Activated naive CD4-positive, alpha-beta T cell treated with anti-CD3 and anti-CD28 coated beads, Interleukin-2, amount 10 ng/mL, durations not matched to agents 7 days and 5 days (primary cell): Measurements from ENCODE around the gene RIC1.
"Not testable (repeated sequence)": the region's sequence is repeated elsewhere in the genome, so short reads cannot be mapped to it uniquely, and the experiment has no call there.

ENCODE experiments used
- CTCF ChIA-PET: fragments of 350-600 bp; sonication (Branson Sonifier 250); formaldehyde crosslinking; loops from one replicate; lab custom pipeline; 2021; ENCODE audit warnings: antibody characterized with exemption; lab: Charles Lee
- DNase-seq: peaks from one replicate; pipeline ENCODE4 v3.0.0-alpha.2; 2020
- H3K27ac Mint-ChIP-seq: one replicate; pipeline ENCODE4 v1.8.0; 2021; ENCODE audit warnings: mild to moderate bottlenecking, moderate library complexity, mixed read lengths
- H3K27me3 Mint-ChIP-seq: one replicate; pipeline ENCODE4 v1.8.0; 2021; ENCODE audit warnings: mild to moderate bottlenecking, mixed read lengths
- H3K36me3 Mint-ChIP-seq: one replicate; pipeline ENCODE4 v1.8.0; 2021; ENCODE audit warnings: mixed read lengths
- H3K4me1 Mint-ChIP-seq: one replicate; pipeline ENCODE4 v1.8.0; 2021; ENCODE audit warnings: mixed read lengths
- H3K4me3 Mint-ChIP-seq: one replicate; pipeline ENCODE4 v1.8.0; 2021; ENCODE audit warnings: mild to moderate bottlenecking, moderate library complexity, mixed read lengths
- H3K9me3 Mint-ChIP-seq: one replicate; pipeline ENCODE4 v1.8.0; 2021; ENCODE audit warnings: mixed read lengths

RIC1 gene

DNA sequence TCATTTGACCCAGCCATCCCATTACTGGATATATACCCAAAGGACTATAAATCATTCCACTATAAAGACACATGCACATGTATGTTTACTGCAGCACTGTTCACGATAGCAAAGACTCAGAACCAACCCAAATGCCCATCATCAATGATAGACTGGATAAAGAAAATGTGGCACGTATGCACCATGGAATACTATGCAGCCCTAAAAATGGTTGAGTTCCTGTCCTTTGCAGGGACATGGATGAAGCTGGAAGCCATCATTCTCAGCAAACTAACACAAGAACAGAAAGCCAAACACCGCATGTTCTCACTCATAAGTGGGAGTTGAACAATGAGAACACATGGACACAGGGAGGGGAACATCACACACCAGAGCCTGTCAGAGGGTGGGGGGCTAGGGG is 154.5 kb downstream of the RIC1 start:
- peaks cover 38% of the 10 kb centered on the region for H3K9me3 Mint-ChIP-seq
- not testable (repeated sequence) for H3K27me3 Mint-ChIP-seq, H3K4me3 Mint-ChIP-seq, DNase-seq, H3K27ac Mint-ChIP-seq, H3K4me1 Mint-ChIP-seq
- CTCF ChIA-PET: interaction anchor here (1.0 kb wide), 2 partner anchors 16 to 18 kb away, joined by 3 to 5 read pairs; no protein-coding TSS in a partner anchor
- H3K36me3 Mint-ChIP-seq: peaks cover 98% of the 10 kb centered on the region

DNA sequence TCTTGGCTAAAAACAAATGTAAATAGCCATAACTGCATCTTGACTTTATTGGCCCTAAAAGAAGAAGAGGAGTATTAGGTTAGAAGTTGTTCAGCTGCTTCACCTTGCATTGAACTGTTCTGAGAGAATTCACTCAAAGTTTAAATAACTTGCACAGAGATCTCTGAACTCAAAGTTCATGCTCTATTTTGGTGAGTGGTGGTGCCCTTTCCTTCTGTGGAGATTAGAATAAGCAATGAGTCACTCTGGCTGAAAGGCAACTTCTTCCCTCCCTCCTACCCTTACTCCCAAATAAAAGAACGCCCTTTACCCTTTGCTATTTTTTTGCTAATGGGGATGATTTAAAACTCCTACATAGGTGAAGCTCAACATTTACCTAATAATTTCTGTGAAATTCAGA is 155.1 kb downstream of the RIC1 start:
- CTCF ChIA-PET: interaction anchor here (1.0 kb wide), 2 partner anchors 15 to 17 kb away, joined by 3 to 5 read pairs; no protein-coding TSS in a partner anchor
- Mint-ChIP-seq H3K27ac (no peak overlapping the region), H3K27me3 (no peaks in the 10 kb centered on the region), H3K9me3 (peaks cover 32% of the 10 kb centered on the region), H3K36me3 (peaks cover 98% of the 10 kb centered on the region), H3K4me3 (no peak overlapping the region), H3K4me1 (no peaks in the 10 kb centered on the region)
- DNase-seq: no peak

DNA sequence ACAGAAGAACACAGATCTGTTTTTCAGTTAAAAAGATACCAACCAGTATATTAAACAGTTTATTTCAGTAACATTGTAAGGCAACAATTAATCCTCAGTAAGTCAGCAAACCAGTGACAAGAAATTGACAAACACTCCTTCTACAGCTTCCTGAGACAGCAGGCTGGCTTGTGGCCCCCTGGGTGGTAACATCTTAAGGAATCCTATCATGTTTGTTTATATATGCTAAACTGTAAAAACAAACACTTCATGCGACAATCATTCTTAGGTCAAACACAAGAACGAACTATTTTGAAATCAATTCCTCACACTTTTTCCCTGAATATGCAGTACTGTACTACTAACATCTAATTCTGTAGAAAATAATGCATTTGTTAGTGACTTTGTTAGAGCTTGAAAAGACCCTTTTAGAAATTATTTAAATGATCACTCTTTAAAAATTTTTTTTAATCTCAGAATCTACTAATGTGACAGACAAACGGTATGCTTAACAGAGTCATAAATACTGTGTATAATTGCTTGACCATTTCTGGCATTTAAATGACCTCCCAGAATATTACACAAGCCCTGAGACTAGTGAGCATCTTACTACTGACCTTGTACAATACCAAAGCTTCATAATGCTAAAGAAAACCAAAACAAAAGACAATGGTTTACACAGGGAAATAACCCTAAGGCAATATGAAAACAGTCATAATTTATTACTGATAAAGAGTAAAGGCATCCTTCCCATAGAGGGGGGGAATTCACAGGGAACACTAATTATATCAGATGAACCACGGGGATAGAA is 155.8 kb downstream of the RIC1 start:
- peaks cover 30% of the 10 kb centered on the region for H3K9me3 Mint-ChIP-seq
- no peak overlapping the region for H3K4me3 Mint-ChIP-seq
- no peaks in the 10 kb centered on the region for H3K4me1 Mint-ChIP-seq
- no peak overlapping the region for H3K27ac Mint-ChIP-seq
- H3K36me3 Mint-ChIP-seq: peaks cover 97% of the 10 kb centered on the region
- no peaks in the 10 kb centered on the region for H3K27me3 Mint-ChIP-seq
- CTCF ChIA-PET: interaction anchor here (1.0 kb wide), 2 partner anchors 14 to 16 kb away, joined by 3 to 5 read pairs; no protein-coding TSS in a partner anchor
- DNase-seq: no peak

DNA sequence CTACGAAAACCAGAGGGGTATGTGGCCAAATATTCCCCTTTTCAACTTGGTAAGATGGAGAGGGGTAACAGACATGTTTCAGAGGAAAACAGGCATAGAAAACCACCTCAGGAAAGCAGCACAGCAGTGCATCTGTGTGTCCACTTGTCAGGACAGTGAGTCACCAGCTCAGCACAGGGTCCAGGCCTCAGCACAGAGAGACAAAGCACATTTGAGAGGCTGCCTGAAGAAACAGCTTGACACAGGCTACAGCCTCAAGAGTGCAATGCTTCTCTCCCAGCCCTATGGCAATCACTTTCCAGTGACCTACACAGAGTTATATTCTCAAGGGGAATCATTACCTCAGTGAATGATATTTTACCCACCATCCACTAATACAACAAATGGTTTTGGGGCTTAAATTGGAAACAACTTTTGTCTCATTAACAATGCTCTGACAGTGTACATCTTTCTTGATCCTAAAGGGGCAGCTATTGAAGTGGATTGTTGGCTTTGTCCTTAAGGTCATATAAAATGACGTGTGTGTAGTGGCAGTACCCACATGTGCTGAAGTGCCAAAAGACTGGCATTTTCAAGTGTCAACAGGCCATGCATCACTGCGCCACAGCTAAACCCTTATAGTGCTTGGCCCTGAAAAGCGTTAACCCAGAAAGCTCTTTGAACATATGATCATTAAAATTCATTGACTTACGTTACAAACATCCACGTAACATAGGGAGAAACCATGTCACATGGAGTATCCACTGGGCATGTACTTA is 157.6 kb downstream of the RIC1 start:
- H3K27me3 Mint-ChIP-seq: no peaks in the 10 kb centered on the region
- CTCF ChIA-PET: interaction anchor here (1.5 kb wide), 1 partner anchor 14 kb away, joined by 5 read pairs; no protein-coding TSS in a partner anchor
- no peak for DNase-seq
- H3K36me3 Mint-ChIP-seq: peaks cover 97% of the 10 kb centered on the region
- H3K9me3 Mint-ChIP-seq: peaks cover 16% of the 10 kb centered on the region
- H3K4me3 Mint-ChIP-seq: no peak overlapping the region
- H3K27ac Mint-ChIP-seq: no peak overlapping the region
- peaks cover 14% of the 10 kb centered on the region for H3K4me1 Mint-ChIP-seq

DNA sequence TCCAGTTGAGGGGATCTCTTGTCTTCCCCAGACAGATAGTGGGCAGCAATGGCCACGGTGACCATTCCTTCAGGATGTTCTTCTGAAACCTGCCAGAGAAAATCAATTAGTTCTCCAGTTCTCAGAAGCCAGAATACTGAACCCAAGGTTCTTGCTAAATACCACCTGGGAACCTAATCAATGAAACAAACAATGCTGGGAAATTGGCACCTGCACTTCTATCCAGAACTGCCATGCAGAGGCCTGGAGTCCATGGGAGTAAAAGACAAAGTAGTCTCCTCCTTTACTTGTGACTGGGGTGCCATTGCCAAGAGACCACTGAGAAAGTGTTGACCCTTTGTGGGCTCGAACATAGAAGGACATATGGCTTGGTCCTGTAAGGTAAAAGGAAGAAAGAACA is 158.3 kb downstream of the RIC1 start:
- H3K4me3 Mint-ChIP-seq: no peak overlapping the region
- no peak overlapping the region for H3K27ac Mint-ChIP-seq
- no peaks in the 10 kb centered on the region for H3K27me3 Mint-ChIP-seq
- peaks cover 11% of the 10 kb centered on the region for H3K9me3 Mint-ChIP-seq
- CTCF ChIA-PET: no interaction called here
- no peak for DNase-seq
- peaks cover 97% of the 10 kb centered on the region for H3K36me3 Mint-ChIP-seq
- peaks cover 19% of the 10 kb centered on the region for H3K4me1 Mint-ChIP-seq

DNA sequence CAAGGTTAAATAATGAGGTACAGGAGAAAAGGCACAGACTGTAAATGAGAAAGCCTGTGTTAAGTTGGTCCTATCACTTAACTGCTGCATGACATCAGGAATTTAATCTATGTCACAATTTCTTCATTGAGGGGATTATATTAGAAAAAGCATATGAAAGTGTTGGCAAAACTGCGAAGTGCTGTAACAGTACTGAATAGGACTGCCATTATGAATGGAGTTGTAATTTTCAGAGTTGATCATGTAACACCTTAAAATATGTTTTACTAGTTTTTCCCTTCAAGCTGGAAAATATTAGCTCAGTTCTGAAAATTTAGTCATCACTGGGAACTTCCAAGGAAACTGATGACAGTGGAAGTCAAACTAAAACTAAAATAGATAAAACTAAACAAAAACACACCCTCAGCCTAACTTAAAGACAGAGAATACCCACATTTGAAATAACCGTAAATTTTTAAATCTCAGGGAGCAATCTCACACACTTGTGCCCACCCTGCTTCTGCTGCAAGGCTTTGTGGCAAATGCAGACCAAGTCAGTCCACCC is 158.9 kb downstream of the RIC1 start:
- no peak overlapping the region for H3K4me3 Mint-ChIP-seq
- CTCF ChIA-PET: no interaction called here
- peaks cover 7% of the 10 kb centered on the region for H3K9me3 Mint-ChIP-seq
- peaks cover 21% of the 10 kb centered on the region for H3K4me1 Mint-ChIP-seq
- no peak for DNase-seq
- H3K36me3 Mint-ChIP-seq: peaks cover 94% of the 10 kb centered on the region
- no peak overlapping the region for H3K27ac Mint-ChIP-seq
- no peaks in the 10 kb centered on the region for H3K27me3 Mint-ChIP-seq

DNA sequence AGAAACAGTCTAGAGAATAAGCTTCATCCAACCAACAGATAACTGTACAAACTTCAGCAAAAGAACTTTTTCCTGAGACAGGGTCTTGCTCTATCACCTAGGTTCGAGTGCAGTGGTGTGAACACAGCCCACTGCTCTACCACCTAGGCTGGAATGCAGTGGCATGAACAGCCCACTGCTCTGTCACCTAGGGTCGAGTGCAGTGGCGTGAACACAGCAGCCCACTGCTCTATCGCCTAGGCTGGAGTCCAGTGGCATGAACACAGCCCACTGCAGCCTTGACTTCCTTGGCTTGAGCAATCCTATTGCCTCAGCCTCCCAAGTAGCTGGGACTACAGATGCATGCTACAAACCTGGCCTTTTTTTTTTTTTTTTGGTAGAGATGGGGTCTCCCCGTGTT is 160.6 kb downstream of the RIC1 start:
- Mint-ChIP-seq H3K36me3 (peaks cover 88% of the 10 kb centered on the region), H3K27ac (no peak overlapping the region), H3K9me3 (no peaks in the 10 kb centered on the region), H3K27me3 (no peaks in the 10 kb centered on the region), H3K4me3 (no peak overlapping the region), H3K4me1 (peaks cover 38% of the 10 kb centered on the region)
- no peak for DNase-seq
- CTCF ChIA-PET: interaction anchor here (0.7 kb wide), 1 partner anchor 47 kb away, joined by 3 read pairs; no protein-coding TSS in a partner anchor

DNA sequence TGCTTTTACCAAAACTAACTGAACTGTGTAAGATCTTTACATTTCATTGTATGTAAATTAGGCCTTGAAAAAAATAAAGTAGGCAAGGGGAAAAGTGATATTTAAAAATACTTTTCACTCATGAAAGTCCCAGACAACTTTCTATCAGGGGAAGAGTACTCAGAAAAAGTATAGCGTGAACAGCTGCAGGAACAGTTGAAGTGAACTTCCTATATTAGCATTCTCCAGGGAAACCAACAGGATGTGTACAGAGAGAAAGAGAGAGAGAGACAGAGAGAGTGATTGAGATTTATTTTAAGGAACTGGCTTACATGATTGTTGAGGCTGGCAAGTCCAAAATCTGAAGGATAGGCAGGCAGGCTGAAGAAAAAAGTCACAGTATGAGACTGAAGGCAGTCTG is 162.0 kb downstream of the RIC1 start:
- H3K9me3 Mint-ChIP-seq: no peaks in the 10 kb centered on the region
- H3K27ac Mint-ChIP-seq: no peak overlapping the region
- CTCF ChIA-PET: no interaction called here
- peaks cover 41% of the 10 kb centered on the region for H3K4me1 Mint-ChIP-seq
- no peak for DNase-seq
- H3K27me3 Mint-ChIP-seq: no peaks in the 10 kb centered on the region
- H3K36me3 Mint-ChIP-seq: peaks cover 79% of the 10 kb centered on the region
- H3K4me3 Mint-ChIP-seq: no peak overlapping the region

- H3K9me3 Mint-ChIP-seq: no peaks in the 10 kb centered on the region
- H3K27me3 Mint-ChIP-seq: no peaks in the 10 kb centered on the region
- DNase-seq: no peak
- CTCF ChIA-PET: no interaction called here
- peaks cover 76% of the 10 kb centered on the region for H3K36me3 Mint-ChIP-seq
- H3K4me3 Mint-ChIP-seq: no peak overlapping the region
- peaks cover 41% of the 10 kb centered on the region for H3K4me1 Mint-ChIP-seq
- no peak overlapping the region for H3K27ac Mint-ChIP-seq
Observed at GRCh38 chr9:5791870-5792269, 163.0 kb downstream of the RIC1 start.

DNA sequence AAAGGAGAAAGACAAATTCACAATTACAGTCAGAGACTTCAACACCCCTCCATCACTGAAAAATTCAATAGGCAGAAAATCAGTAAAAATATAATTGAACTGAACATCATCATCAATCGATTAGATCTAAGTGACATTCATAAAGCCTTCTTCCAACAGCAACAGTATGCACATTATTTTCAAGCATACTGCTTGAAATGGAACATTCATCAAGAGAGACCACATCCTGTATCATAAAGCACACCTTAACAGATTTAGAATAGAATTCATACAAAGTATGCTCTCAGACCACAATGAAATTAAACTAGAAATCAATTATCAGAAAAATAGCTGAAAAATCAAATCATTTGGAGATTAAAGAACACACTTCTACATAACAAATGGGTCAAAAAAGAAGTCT is 164.9 kb downstream of the RIC1 start:
- Mint-ChIP-seq H3K27me3 (no peaks in the 10 kb centered on the region), H3K9me3 (no peaks in the 10 kb centered on the region), H3K4me3 (no peak overlapping the region), H3K27ac (peak overlapping the region; percentile 16), H3K36me3 (peaks cover 68% of the 10 kb centered on the region), H3K4me1 (peaks cover 43% of the 10 kb centered on the region)
- no peak for DNase-seq
- CTCF ChIA-PET: no interaction called here

GRCh38 chr9:5796298-5796697 is 167.4 kb downstream of the RIC1 start:
- Mint-ChIP-seq H3K9me3 (no peaks in the 10 kb centered on the region), H3K27ac (no peak overlapping the region), H3K36me3 (peaks cover 59% of the 10 kb centered on the region), H3K27me3 (no peaks in the 10 kb centered on the region), H3K4me3 (no peak overlapping the region), H3K4me1 (peaks cover 34% of the 10 kb centered on the region)
- DNase-seq: no peak
- CTCF ChIA-PET: interaction anchor here (1.1 kb wide), 1 partner anchor 196 kb away, joined by 3 read pairs; no protein-coding TSS in a partner anchor

GRCh38 chr9:5798581-5798980 is 169.7 kb downstream of the RIC1 start:
- H3K27ac Mint-ChIP-seq: no peak overlapping the region
- CTCF ChIA-PET: interaction anchor here (0.9 to 1.2 kb wide), 12 partner anchors 15 to 507 kb away, joined by 3 to 6 read pairs (median 3); partner anchors contain the start of gene ERMP1

DNA sequence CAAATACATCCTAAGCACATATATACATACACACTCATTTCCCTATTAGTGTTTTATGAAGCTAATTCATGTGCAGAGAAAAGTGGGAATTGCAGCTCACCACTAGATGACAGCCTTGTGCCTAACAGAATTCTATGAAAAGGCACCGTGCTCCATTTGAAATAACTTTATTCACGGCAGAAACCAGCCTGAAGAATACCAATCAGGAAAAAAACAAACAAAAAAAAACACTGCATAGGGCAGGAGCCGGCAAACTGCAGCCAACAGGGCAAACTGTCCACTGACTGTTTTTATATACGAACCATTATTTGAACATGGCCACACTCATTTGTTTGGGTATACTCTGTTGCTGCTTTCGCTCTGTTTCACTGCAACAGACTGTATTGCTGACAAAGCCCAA is 170.4 kb downstream of the RIC1 start:
- Mint-ChIP-seq H3K27ac (no peak overlapping the region), H3K4me1 (peaks cover 9% of the 10 kb centered on the region), H3K36me3 (peaks cover 48% of the 10 kb centered on the region), H3K27me3 (no peaks in the 10 kb centered on the region), H3K9me3 (no peaks in the 10 kb centered on the region), H3K4me3 (no peak overlapping the region)
- CTCF ChIA-PET: interaction anchor here (0.9 to 1.2 kb wide), 12 partner anchors 15 to 507 kb away, joined by 3 to 6 read pairs (median 3); partner anchors contain the start of gene ERMP1
- peak; percentile 29 for DNase-seq

More at GRCh38 chr9:5798581-5798980, 169.7 kb downstream of the RIC1 start:
- peaks cover 17% of the 10 kb centered on the region for H3K4me1 Mint-ChIP-seq
- no peak for DNase-seq
- peaks cover 52% of the 10 kb centered on the region for H3K36me3 Mint-ChIP-seq
- no peaks in the 10 kb centered on the region for H3K9me3 Mint-ChIP-seq
- H3K27me3 Mint-ChIP-seq: no peaks in the 10 kb centered on the region
- no peak overlapping the region for H3K4me3 Mint-ChIP-seq

GRCh38 chr9:5800378-5800777 is 171.5 kb downstream of the RIC1 start:
- not testable (repeated sequence) for H3K9me3 Mint-ChIP-seq, H3K4me1 Mint-ChIP-seq, H3K4me3 Mint-ChIP-seq, H3K27ac Mint-ChIP-seq, H3K27me3 Mint-ChIP-seq, DNase-seq
- peaks cover 50% of the 10 kb centered on the region for H3K36me3 Mint-ChIP-seq
- CTCF ChIA-PET: interaction anchor here (0.7 to 1.4 kb wide), 3 partner anchors 31 to 254 kb away, joined by 3 to 4 read pairs (median 3); no protein-coding TSS in a partner anchor
